AG04450 (cell line): Measurements from ENCODE around the gene FNDC3B. TPM values are rescaled to one million over a fixed set of nuclear protein-coding genes. Genes with fewer than 3 reads are reported as not detected.

Experiments used
- CTCF ChIA-PET: fragments of 300-600, 350-600 bp; formaldehyde crosslinking; extraction: SDS; loops from one replicate; lab custom pipeline; 2022; ENCODE audit warnings: antibody characterized with exemption, inconsistent platforms; lab: Charles Lee
- POLR2A ChIA-PET: fragments of 350-600 bp; formaldehyde crosslinking; extraction: SDS; loops from one replicate; lab custom pipeline; 2021; ENCODE audit warnings: antibody characterized with exemption, inconsistent platforms; lab: Yijun Ruan, JAX
- DNase-seq: peaks from one replicate; pipeline ENCODE4 v3.0.0-alpha.2; 2011; ENCODE audit warnings: low read depth, low spot score
- H3K27ac ChIP-seq: one replicate; pipeline ENCODE4 v1.5.1; 2012; ENCODE audit warnings: low read depth, low read length, control low read depth
- H3K27me3 ChIP-seq: one replicate; pipeline ENCODE4 v1.6.0; 2012; ENCODE audit warnings: low read length; ENCODE audit not compliant: control insufficient read depth, insufficient read depth
- H3K4me3 ChIP-seq: 2 replicates; pipeline ENCODE4 v1.5.1; 2011; ENCODE audit warnings: mild to moderate bottlenecking, low read depth, low read length, control low read depth
- H3K9me3 ChIP-seq: 2 replicates; pipeline ENCODE4 v1.5.1; 2012; ENCODE audit warnings: low read length; ENCODE audit not compliant: control insufficient read depth, insufficient read depth
- polyA plus RNA-seq: library from polyadenylated mRNA; depleted of rRNA; stranded (reverse); fragments of >200 nt; gene quantifications from 2 replicates; pipeline ENCODE4 v1.2.3, GENCODE V29; 2011
- TF ChIP-seq, protein P1 (sequence below): IDR thresholded peaks from 2 replicates; pipeline ENCODE4 v1.5.1; 2011; ENCODE audit warnings: low read depth, low read length, control low read depth, inconsistent platforms

The FNDC3B gene
- polyA plus RNA-seq, 1 experiment, result 39.5 TPM

DNA sequence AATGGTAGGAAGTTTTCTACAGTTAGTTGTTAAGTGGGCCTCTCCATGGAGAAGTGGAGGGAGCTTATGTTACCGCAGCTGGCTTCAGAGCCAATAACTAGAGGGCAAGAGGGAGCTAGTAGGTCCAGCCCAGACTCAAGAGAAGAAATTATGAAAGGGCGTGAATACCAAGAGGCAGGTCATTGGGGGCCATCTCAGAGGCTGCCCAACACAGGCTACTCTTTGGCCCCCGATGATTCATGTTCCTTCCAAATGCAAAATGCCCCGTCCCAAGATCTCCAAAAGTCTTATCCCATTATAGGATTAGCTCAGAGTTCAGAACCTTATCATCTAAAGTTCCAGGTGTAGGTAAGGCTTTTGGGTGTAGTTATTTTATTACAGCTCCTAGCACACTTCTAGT lies 94.5 kb downstream of the FNDC3B start:
- CTCF ChIA-PET, result no interaction called here
- Histone ChIP-seq H3K9me3 (no peaks in the 10 kb centered on the region), H3K27ac (no peak overlapping the region), H3K27me3 (no peaks in the 10 kb centered on the region), H3K4me3 (no peak overlapping the region)
- TF ChIP-seq, protein P1, sequence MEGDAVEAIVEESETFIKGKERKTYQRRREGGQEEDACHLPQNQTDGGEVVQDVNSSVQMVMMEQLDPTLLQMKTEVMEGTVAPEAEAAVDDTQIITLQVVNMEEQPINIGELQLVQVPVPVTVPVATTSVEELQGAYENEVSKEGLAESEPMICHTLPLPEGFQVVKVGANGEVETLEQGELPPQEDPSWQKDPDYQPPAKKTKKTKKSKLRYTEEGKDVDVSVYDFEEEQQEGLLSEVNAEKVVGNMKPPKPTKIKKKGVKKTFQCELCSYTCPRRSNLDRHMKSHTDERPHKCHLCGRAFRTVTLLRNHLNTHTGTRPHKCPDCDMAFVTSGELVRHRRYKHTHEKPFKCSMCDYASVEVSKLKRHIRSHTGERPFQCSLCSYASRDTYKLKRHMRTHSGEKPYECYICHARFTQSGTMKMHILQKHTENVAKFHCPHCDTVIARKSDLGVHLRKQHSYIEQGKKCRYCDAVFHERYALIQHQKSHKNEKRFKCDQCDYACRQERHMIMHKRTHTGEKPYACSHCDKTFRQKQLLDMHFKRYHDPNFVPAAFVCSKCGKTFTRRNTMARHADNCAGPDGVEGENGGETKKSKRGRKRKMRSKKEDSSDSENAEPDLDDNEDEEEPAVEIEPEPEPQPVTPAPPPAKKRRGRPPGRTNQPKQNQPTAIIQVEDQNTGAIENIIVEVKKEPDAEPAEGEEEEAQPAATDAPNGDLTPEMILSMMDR, result no peak
- DNase-seq, result no peak
- POLR2A ChIA-PET, result interaction anchor here (0.7 to 0.8 kb wide), 2 partner anchors 36 to 95 kb away, joined by 3 read pairs; partner anchors contain the start of gene FNDC3B

DNA sequence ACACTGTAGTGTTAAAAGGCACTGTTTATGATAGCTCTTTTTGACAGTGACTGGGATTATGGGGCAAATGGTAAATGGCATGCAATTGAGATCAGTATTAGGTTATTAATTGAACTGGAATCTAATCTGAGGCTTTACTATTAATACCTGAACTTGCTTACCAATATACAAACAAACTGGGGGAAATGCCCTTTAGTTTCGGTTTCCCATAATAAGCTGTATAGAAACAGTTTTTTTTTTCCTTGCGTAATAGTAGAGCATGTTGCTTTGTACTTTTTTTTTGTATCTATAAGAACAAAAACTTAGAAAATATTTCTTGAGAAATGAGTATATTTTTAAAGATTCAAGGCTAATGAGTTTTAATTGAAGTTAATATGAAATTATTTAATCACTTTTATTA lies 95.0 kb downstream of the FNDC3B start:
- H3K4me3 ChIP-seq, result no peak overlapping the region
- no peak overlapping the region for H3K27ac ChIP-seq
- H3K9me3 ChIP-seq, result no peaks in the 10 kb centered on the region
- ChIA-PET POLR2A (interaction anchor here (0.7 to 0.8 kb wide), 2 partner anchors 35 to 95 kb away, joined by 3 read pairs; partner anchors contain the start of gene FNDC3B), CTCF (interaction anchor here (0.6 kb wide), 1 partner anchor 92 kb away, joined by 3 read pairs; no protein-coding TSS in a partner anchor)
- DNase-seq, result no peak
- no peaks in the 10 kb centered on the region for H3K27me3 ChIP-seq
- TF ChIP-seq, protein P1, result no peak

DNA sequence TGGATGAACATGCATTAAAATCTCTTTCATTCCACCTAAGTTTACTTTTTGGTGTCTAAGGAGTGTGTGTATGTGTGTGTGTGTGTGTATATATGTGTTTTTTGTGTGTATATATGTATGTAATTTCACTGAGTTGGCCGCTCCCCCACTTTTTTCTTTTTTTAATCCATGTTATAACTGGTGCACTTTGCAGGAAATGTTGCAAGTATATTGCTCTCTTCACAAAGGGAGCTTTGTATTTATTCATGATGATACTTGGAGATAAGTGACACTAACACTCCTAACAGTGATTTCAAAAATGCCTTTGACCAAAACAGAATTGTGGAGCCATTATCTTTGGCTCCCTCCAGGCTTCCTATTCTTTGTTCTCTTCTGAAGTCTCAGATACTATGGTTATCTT lies 95.8 kb downstream of the FNDC3B start:
- Histone ChIP-seq H3K4me3 (no peak overlapping the region), H3K27ac (peak overlapping the region; percentile 78), H3K27me3 (no peaks in the 10 kb centered on the region), H3K9me3 (no peaks in the 10 kb centered on the region)
- CTCF ChIA-PET, result no interaction called here
- DNase-seq, result no peak
- TF ChIP-seq, protein P1, result no peak
- POLR2A ChIA-PET, result no interaction called here

DNA sequence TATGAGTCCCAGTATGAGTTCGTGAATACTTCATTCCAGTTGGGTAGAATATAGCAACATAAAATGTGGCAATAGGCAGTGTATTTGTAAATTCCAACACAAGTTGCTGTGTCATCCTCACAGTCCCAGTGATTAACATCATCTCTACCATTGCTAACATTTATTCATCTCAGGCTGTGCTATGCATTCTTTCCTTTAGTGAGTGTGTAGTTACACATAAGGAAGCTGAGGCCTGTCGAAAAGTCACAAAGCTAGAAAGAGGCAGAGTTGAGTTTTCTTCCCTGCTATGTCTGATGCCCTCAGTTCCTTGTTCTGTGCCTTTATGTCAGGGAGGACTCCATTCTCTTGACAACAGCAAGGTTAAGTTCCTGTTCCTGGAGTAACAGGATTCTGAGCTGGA lies 96.4 kb downstream of the FNDC3B start:
- Histone ChIP-seq H3K4me3 (no peak overlapping the region), H3K27me3 (no peaks in the 10 kb centered on the region), H3K27ac (peak overlapping the region; percentile 78), H3K9me3 (no peaks in the 10 kb centered on the region)
- DNase-seq, result peak; percentile 63
- POLR2A ChIA-PET, result interaction anchor here (0.7 to 0.8 kb wide), 2 partner anchors 9 to 38 kb away, joined by 3 read pairs; no protein-coding TSS in a partner anchor
- TF ChIP-seq, protein P1, result no peak
- CTCF ChIA-PET, result no interaction called here

DNA sequence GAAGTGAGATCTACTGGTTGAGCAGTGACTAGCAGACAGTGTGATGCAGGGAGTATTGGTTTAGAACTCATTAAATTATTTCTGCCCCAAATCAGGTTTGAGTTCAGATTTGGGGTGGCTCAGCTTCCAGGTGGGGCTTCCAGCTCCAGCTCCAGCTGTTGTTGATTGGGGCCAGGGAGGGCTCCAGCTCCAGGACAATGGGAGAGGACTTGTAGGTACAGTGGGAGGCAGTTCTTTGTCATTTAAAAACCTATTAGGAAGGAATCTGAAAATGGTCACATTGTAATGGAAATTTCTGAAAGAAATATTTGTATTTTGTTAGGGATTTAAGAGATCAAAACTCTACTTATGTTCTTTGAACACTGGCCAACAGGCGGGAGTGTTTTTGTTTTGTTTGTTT lies 97.0 kb downstream of the FNDC3B start:
- Histone ChIP-seq H3K9me3 (no peaks in the 10 kb centered on the region), H3K27ac (peak overlapping the region; percentile 77), H3K27me3 (no peaks in the 10 kb centered on the region), H3K4me3 (no peak overlapping the region)
- ChIA-PET CTCF (no interaction called here), POLR2A (interaction anchor here (0.7 to 0.8 kb wide), 2 partner anchors 9 to 38 kb away, joined by 3 read pairs; no protein-coding TSS in a partner anchor)
- DNase-seq, result no peak
- TF ChIP-seq, protein P1, result no peak
